H9 (cell line): ENCODE data around the gene SYCE1. TPM values are rescaled to one million over a fixed set of nuclear protein-coding genes. Genes with fewer than 3 reads are reported as not detected.
"Not testable (repeated sequence)": the region's sequence is repeated elsewhere in the genome, so short reads cannot be mapped to it uniquely, and the experiment has no call there.

Experiments
- DNase-seq: peaks from one replicate; pipeline ENCODE4 v3.0.0-alpha.2; 2017
- H2AFZ ChIP-seq: one replicate; pipeline ENCODE4 v1.6.1; 2013; ENCODE audit warnings: mild to moderate bottlenecking, low read length, control low read depth, moderate library complexity
- H2AK5ac ChIP-seq: 2 replicates; pipeline ENCODE4 v1.6.1; 2013; ENCODE audit warnings: low read length, control low read depth, mixed read lengths; ENCODE audit not compliant: insufficient read length
- H2BK120ac ChIP-seq: one replicate; pipeline ENCODE4 v1.6.1; 2013; ENCODE audit warnings: low read depth, mild to moderate bottlenecking, low read length, control low read depth, inconsistent platforms; ENCODE audit not compliant: poor library complexity, severe bottlenecking
- H2BK12ac ChIP-seq: 2 replicates; pipeline ENCODE4 v1.6.1; 2013; ENCODE audit warnings: low read length, control low read depth, mixed read lengths, low read depth; ENCODE audit not compliant: insufficient read length
- H2BK15ac ChIP-seq: 2 replicates; pipeline ENCODE4 v1.6.1; 2013; ENCODE audit warnings: low read depth, low read length, control low read depth
- H2BK20ac ChIP-seq: one replicate; pipeline ENCODE4 v1.6.1; 2013; ENCODE audit warnings: low read depth, mild to moderate bottlenecking, low read length, control low read depth, inconsistent platforms; ENCODE audit not compliant: poor library complexity, severe bottlenecking
- H2BK5ac ChIP-seq: 2 replicates; pipeline ENCODE4 v1.6.1; 2013; ENCODE audit warnings: low read length, control low read depth, mixed read lengths; ENCODE audit not compliant: insufficient read length
- H3K14ac ChIP-seq: 2 replicates; pipeline ENCODE4 v1.6.1; 2013; ENCODE audit warnings: low read length, control low read depth; ENCODE audit not compliant: insufficient read depth
- H3K18ac ChIP-seq: 2 replicates; pipeline ENCODE4 v1.6.1; 2013; ENCODE audit warnings: low read depth, mild to moderate bottlenecking, mixed read lengths, low read length, control low read depth; ENCODE audit not compliant: insufficient read length
- H3K23ac ChIP-seq: 2 replicates; pipeline ENCODE4 v1.6.1; 2013; ENCODE audit warnings: low read length, control low read depth, mixed read lengths, low read depth; ENCODE audit not compliant: insufficient read length
- H3K23me2 ChIP-seq: 2 replicates; pipeline ENCODE4 v1.6.1; 2013; ENCODE audit warnings: low read depth, mild to moderate bottlenecking, mixed read lengths, low read length, control low read depth; ENCODE audit not compliant: insufficient read length, poor library complexity, severe bottlenecking
- H3K27ac ChIP-seq: 2 replicates; pipeline ENCODE4 v1.5.1; 2013; ENCODE audit warnings: low read length, control low read depth, mixed read lengths, low read depth; ENCODE audit not compliant: insufficient read length
- H3K27me3 ChIP-seq: 2 replicates; pipeline ENCODE4 v1.6.1; 2013; ENCODE audit warnings: low read length, control low read depth, inconsistent platforms; ENCODE audit not compliant: insufficient read depth
- H3K4ac ChIP-seq: 2 replicates; pipeline ENCODE4 v1.6.1; 2013; ENCODE audit warnings: low read depth, mild to moderate bottlenecking, control low read depth, inconsistent platforms, low read length, moderate library complexity
- H3K4me1 ChIP-seq: 2 replicates; pipeline ENCODE4 v1.6.1; 2013; ENCODE audit warnings: low read length, control low read depth, inconsistent platforms; ENCODE audit not compliant: insufficient read depth
- H3K4me2 ChIP-seq: 2 replicates; pipeline ENCODE4 v1.6.1; 2013; ENCODE audit warnings: low read length, control low read depth, mixed read lengths; ENCODE audit not compliant: insufficient read length, insufficient read depth
- H3K56ac ChIP-seq: 2 replicates; pipeline ENCODE4 v1.6.1; 2013; ENCODE audit warnings: low read depth, mild to moderate bottlenecking, mixed read lengths, low read length, control low read depth; ENCODE audit not compliant: insufficient read length
- H3K79me1 ChIP-seq: 2 replicates; pipeline ENCODE4 v1.6.1; 2013; ENCODE audit warnings: low read depth, mild to moderate bottlenecking, moderate library complexity, low read length, control low read depth, inconsistent platforms; ENCODE audit not compliant: insufficient read depth, poor library complexity, severe bottlenecking
- H3K79me2 ChIP-seq: 2 replicates; pipeline ENCODE4 v1.6.1; 2013; ENCODE audit warnings: low read length, control low read depth, inconsistent platforms; ENCODE audit not compliant: insufficient read depth
- H3K9ac ChIP-seq: 2 replicates; pipeline ENCODE4 v1.6.1; 2013; ENCODE audit warnings: low read length, control low read depth, mixed read lengths; ENCODE audit not compliant: insufficient read length; ENCODE audit errors: extremely low read depth
- H3K9me3 ChIP-seq: one replicate; pipeline ENCODE4 v1.6.1; 2013; ENCODE audit warnings: low read depth, low read length, inconsistent platforms; ENCODE audit not compliant: control insufficient read depth
- H3T11ph ChIP-seq: one replicate; pipeline ENCODE4 v1.6.1; 2013; ENCODE audit warnings: mild to moderate bottlenecking, low read length, control low read depth, inconsistent platforms
- H4K20me1 ChIP-seq: one replicate; pipeline ENCODE4 v1.6.1; 2013; ENCODE audit not compliant: control insufficient read depth, insufficient read length, insufficient read depth
- H4K5ac ChIP-seq: 2 replicates; pipeline ENCODE4 v1.6.1; 2013; ENCODE audit warnings: low read depth, mild to moderate bottlenecking, mixed read lengths, low read length, control low read depth; ENCODE audit not compliant: insufficient read length
- H4K8ac ChIP-seq: replicated peaks from 2 replicates; pipeline ENCODE4 v1.6.1; 2013; ENCODE audit warnings: low read length, control low read depth, mixed read lengths, low read depth; ENCODE audit not compliant: insufficient read length
- H4K91ac ChIP-seq: 2 replicates; pipeline ENCODE4 v1.6.1; 2013; ENCODE audit warnings: low read depth, mild to moderate bottlenecking, moderate library complexity, mixed read lengths, low read length, control low read depth; ENCODE audit not compliant: insufficient read length
- H3K27ac Mint-ChIP-seq, 3 experiments: 2 replicates in 2 of 3; 3 replicates in 1 of 3; pipeline ENCODE4 v1.8.0; 2020 to 2021; ENCODE audit warnings: mixed read lengths in 3 of 3, mild to moderate bottlenecking in 1 of 3, moderate library complexity in 1 of 3
- H3K27me3 Mint-ChIP-seq: 2 replicates; pipeline ENCODE4 v1.8.0; 2021; ENCODE audit warnings: low read depth, mild to moderate bottlenecking, moderate library complexity, mixed read lengths
- H3K36me3 Mint-ChIP-seq, 3 experiments: 2 replicates in 2 of 3; 3 replicates in 1 of 3; pipeline ENCODE4 v1.8.0; 2020 to 2021; ENCODE audit warnings: low read depth in 3 of 3, mixed read lengths in 3 of 3; ENCODE audit not compliant: insufficient read depth in 1 of 3
- H3K4me1 Mint-ChIP-seq, 2 experiments: 2 replicates each; pipeline ENCODE4 v1.8.0; 2020; ENCODE audit warnings: mixed read lengths in 2 of 2
- H3K4me3 Mint-ChIP-seq, 2 experiments: 2 replicates in 1 of 2; 3 replicates in 1 of 2; pipeline ENCODE4 v1.8.0; 2020 to 2021; ENCODE audit warnings: mild to moderate bottlenecking in 2 of 2, mixed read lengths in 2 of 2, moderate library complexity in 1 of 2
- H3K9me3 Mint-ChIP-seq, 2 experiments: 2 replicates in 1 of 2; 3 replicates in 1 of 2; pipeline ENCODE4 v1.8.0; 2020; ENCODE audit warnings: mild to moderate bottlenecking in 2 of 2, mixed read lengths in 2 of 2, moderate library complexity in 1 of 2
- CTCF ChIP-seq: fragments of 200-600 bp; sonication (generic); conservative IDR thresholded peaks from 3 replicates; pipeline ENCODE4 v1.8.0; 2021; ENCODE audit warnings: antibody characterized with exemption, mild to moderate bottlenecking
- WGBS: extraction: QIAGEN DNeasy Blood & Tissue Kit; methylation state at CpG from one replicate; pipeline ENCODE4 v1.1.7; 2013; ENCODE audit warnings: missing lambda C conversion rate, low lambda C conversion rate, mixed read lengths; ENCODE audit not compliant: insufficient read length; ENCODE audit errors: extremely low coverage; 5-methylcytosine and 5-hydroxymethylcytosine counted together
- total RNA-seq: library from RNA; stranded (reverse); gene quantifications from 2 replicates; pipeline ENCODE4 v1.2.1, GENCODE V29; 2021

SYCE1 gene
- total RNA-seq, 1 experiment from 2014 or later, result not detected

GRCh38 chr10:133520193-133520738 lies 45.1 kb downstream of the SYCE1 start:
- Histone ChIP-seq H3K4me2 (no peak overlapping the region), H3K9me3 (peaks cover 52% of the 10 kb centered on the region), H3K79me1 (no peaks in the 10 kb centered on the region), H2BK15ac (no peak overlapping the region), H3K23me2 (no peaks in the 10 kb centered on the region), H4K5ac (no peak overlapping the region), H3K14ac (no peak overlapping the region), H3K56ac (no peak overlapping the region), H3T11ph (no peak overlapping the region), H3K27me3 (no peaks in the 10 kb centered on the region), H2BK20ac (no peak overlapping the region), H3K27ac (no peak overlapping the region), H4K91ac (no peak overlapping the region), H4K8ac (no peak overlapping the region), H3K4ac (no peak overlapping the region), H3K79me2 (no peaks in the 10 kb centered on the region), H3K23ac (no peak overlapping the region), H3K18ac (no peak overlapping the region), H2BK5ac (no peak overlapping the region), H2AFZ (no peak overlapping the region), H2BK12ac (no peak overlapping the region), H3K9ac (no peak overlapping the region), H3K4me1 (no peaks in the 10 kb centered on the region), H4K20me1 (no peaks in the 10 kb centered on the region), H2AK5ac (no peak overlapping the region), H2BK120ac (no peak overlapping the region)
- DNase-seq, result peak; percentile 31
- peak; percentile 57 for TF ChIP-seq CTCF
- WGBS, result no CpG with 5 or more reads among the region's 33 CpGs
- no peaks in the 10 kb centered on the region for H3K4me1 Mint-ChIP-seq
- no peak overlapping the region for H3K4me3 Mint-ChIP-seq
- peaks cover 76 to 84% of the 10 kb centered on the region in 2 experiments for H3K9me3 Mint-ChIP-seq
- H3K36me3 Mint-ChIP-seq, result peaks cover 0 to 11% (median 0%) of the 10 kb centered on the region in 3 experiments; a peak in 4 of 7 replicates
- H3K27ac Mint-ChIP-seq, result no peak overlapping the region
- H3K27me3 Mint-ChIP-seq, result no peaks in the 10 kb centered on the region

GRCh38 chr10:133518517-133518916 lies 46.9 kb downstream of the SYCE1 start:
- not testable (repeated sequence) for H4K8ac ChIP-seq, H3K79me2 ChIP-seq, H2BK5ac ChIP-seq, H3K79me1 ChIP-seq, H4K5ac ChIP-seq, H3K4me3 Mint-ChIP-seq, H2AFZ ChIP-seq, DNase-seq, H3K18ac ChIP-seq, H4K20me1 ChIP-seq, H2BK20ac ChIP-seq, H3K4ac ChIP-seq, H3K4me2 ChIP-seq, H4K91ac ChIP-seq, H2BK15ac ChIP-seq, H3K27me3 ChIP-seq, H3K27ac ChIP-seq, H2AK5ac ChIP-seq, H3K23ac ChIP-seq, H3K4me1 ChIP-seq, H3K23me2 ChIP-seq, H3K27ac Mint-ChIP-seq, H3T11ph ChIP-seq, H3K27me3 Mint-ChIP-seq, H3K9ac ChIP-seq, H3K56ac ChIP-seq, H2BK12ac ChIP-seq, H2BK120ac ChIP-seq, H3K14ac ChIP-seq, H3K4me1 Mint-ChIP-seq
- H3K9me3 ChIP-seq, result peaks cover 46% of the 10 kb centered on the region
- no CpG with 5 or more reads among the region's 5 CpGs for WGBS
- peaks cover 76 to 84% of the 10 kb centered on the region in 2 experiments for H3K9me3 Mint-ChIP-seq
- H3K36me3 Mint-ChIP-seq, result peaks cover 0 to 11% (median 0%) of the 10 kb centered on the region in 3 experiments; a peak in 4 of 7 replicates
